Daoy (cell line): ENCODE results near the gene KDM4C. TPM values are rescaled to one million over a fixed set of nuclear protein-coding genes. Genes with fewer than 3 reads are reported as not detected.
"Not testable (repeated sequence)": the region's sequence is repeated elsewhere in the genome, so short reads cannot be mapped to it uniquely, and the experiment has no call there.

Experiments used
- DNase-seq: peaks from one replicate; pipeline ENCODE4 v3.0.0-alpha.2; 2015; ENCODE audit warnings: low read depth
- total RNA-seq: library from RNA; depleted of rRNA; stranded (reverse); fragments of >200 nt; shearing (Covaris generic); gene quantifications from 2 replicates; pipeline ENCODE4 v1.2.3, GENCODE V29; 2014

KDM4C gene
- total RNA-seq, 1 experiment from 2014 or later: 12.7 TPM

DNA sequence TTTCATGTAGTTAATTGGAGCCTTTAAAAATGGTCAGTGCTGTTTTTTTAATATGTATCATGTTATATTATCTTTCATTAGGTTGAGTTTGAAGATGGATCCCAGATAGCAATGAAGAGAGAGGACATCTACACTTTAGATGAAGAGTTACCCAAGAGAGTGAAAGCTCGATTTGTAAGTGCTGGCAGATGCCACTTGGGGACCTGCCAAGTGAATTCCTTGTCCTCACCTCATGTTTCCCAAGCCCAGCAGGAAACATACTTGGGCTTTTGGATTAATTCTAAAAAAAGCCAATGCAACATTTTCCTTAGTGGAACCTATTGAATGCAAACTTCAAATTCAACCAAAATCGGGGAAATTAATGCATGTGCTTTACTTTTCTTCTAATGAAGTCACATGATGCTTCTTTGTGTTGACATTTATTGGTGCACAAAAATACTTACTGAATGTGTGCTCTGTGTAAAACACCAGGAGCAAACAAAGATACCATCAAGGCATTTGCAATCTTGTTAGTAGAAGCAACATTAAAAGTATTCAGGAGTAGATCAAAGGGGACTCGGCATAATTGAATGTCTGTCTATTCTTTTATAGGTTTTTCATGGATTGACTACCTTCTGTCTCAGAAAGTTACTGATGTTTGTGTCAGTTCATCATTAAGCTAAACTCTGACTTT, 412.1 kb downstream of the KDM4C start:
- DNase-seq: no peak

DNA sequence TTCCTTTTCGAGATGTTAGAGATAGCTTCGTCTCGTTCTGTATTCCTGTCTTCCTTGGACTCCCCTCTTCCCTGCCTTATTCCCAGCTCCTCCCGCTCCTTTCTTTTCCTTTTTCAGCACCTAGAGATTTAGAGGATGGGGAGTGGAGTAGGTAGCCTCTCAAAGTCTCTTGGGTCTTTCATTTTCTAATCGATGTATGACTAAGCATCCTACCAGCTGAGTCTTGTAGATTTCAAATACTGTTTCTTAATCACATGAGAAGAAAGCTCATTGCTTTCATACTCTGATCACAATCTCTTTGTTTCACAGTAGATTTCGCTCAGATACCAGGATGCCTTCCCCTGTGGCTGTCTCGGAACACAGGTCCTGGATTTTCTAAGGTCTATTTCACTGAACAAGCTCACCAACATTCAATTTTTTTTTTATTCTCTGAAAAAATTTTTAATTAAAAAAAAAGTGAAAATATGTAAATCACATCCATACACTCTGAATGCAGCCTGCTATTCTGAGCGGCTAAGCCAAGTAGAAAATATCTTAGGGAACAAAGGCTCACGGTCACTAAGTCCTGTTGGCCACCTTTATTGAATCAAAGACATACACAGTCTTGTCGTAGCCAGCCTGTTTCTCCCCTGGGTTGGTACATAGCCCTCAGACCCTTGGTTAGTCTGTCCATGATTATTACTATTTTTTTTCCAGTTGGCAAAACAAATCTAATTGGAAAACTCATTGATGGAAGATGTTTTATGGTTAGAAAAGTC, 413.8 kb downstream of the KDM4C start:
- DNase-seq: no peak

DNA sequence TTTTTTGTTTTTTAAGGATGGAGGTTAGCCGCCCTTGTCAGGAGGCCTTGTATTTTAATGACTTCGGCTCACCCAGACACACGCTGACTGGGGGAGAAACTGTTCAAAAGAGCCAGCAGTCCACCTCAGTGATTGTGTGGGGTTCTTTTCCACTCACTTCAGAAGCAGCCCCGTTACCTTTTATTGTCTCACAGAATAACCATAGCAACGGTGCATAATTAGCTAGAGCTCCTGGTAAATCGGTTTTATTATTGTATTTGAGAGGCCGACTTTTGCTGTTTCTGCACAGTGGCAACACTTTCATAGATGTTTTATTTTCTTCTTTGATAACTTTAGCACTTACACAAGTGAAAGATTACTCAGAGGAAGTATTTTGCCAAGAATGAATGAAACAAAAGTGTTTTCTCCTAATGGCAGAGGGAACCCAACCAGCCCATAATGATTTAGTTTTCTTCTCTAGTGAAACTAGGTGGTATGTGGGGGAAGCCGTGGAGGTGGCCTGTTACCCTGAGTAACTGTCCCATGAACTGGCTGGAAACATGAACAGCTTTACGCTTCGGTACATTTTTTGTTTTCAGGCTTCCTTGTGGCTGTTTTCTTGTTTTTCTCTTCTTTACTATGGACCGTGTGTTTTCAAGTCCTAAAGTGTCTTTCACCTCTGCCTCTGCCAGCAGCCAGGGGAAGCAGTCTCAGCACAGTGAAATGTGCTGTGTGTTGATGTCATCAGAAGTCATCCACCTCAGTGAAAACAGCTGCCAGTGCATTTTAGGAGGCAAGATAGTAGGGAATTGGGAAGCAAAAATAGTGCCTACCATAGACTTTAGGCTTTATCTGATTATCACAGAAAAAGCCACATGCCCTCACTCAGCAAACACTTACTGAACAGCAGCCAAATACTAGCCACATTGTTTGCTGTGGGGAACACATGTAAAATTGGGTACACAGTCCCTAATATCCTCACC, 414.7 kb downstream of the KDM4C start:
- DNase-seq: no peak

DNA sequence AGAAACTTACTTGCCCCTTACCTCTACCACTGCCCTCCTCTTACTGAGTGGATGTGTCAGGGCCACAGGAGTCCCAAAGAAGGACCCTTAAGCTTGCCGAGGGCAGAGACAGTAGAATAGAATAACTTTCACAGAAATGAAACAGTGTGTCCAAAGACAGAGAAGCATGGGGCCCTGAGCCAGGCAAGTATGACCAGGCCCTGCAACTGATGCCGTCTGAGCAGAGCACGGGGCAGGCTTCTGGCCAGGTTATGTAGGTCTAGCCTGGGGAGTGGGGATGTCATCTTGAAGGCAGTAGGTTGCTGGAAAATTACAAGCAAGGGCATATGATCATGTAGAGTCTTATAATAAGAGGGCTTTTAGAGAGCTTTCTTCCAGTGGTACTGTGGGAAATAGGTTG, 415.4 kb downstream of the KDM4C start:
- no peak for DNase-seq

DNA sequence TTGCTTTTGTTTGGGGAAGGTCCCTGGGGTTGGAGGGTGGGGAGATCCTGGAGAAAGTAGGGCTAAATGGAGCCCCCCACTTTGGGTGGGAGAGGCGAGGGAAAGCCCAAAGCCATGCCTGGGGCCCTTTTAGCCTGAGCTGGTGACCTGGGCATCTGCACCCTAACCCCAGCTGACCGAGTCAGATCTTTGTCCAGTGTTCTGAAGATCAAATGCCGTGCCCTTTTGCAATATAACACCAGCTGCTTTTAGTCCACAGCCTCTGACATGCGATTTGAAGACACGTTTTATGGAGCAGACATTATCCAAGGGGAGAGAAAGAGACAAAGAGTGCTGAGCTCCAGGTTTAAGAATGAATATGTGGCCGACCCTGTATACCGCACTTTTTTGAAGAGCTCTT, 416.5 kb downstream of the KDM4C start:
- no peak for DNase-seq

DNA sequence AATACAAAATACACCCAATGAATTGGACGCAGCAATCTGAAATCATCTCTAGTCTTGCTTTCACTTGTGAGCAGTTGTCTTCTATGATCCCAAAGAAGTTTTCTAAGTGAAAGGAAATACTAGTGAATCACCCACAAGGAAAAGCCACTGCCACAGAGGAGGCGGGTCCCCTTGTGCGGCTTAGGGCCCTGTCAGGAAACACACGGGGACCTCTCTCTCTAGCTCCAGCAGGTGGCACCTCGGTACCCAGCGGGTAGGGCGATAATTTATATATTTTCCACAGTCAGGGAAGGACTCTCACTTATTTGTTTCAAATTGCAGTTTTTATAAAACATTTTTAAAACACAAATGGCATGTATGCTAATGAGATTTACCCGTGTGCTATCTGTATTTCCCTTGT, 417.1 kb downstream of the KDM4C start:
- peak; percentile 27 for DNase-seq

DNA sequence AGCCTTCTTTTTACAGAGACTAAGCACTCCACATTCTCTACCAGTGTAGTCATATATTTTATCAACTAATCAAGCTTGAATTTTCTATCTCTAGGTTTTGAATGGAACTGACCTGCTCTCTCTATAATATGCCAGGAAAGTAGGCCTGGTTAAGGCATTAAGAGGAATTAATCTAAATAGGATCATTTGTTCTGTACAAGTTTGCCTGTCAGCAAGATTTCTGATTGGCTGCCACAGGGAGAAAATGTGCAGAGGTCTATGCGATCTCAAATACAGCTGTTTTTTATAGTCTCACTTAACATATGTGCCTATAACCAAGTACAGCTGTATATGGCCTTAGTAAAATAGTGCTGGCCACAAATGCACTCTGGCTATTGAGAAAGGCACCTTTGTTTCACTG, 418.8 kb downstream of the KDM4C start:
- no peak for DNase-seq

DNA sequence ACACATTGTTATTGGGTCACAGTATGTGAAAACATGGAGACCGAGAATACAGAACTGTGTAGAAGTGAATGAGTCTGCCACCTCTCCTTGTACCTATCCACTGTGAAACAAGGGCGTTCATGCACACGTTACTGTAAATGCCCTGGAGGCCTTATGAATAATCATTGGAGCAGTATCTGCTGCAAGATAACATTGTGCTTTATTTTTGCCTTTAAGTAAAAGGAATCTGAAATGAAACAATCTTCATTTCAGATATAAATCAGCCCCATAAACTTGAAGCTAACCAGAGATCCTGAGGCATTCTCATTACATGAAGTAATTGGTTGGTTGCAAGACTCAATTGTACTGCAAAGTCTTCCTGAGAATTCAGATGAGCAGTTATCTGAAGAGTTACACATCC, 419.6 kb downstream of the KDM4C start:
- DNase-seq: no peak

DNA sequence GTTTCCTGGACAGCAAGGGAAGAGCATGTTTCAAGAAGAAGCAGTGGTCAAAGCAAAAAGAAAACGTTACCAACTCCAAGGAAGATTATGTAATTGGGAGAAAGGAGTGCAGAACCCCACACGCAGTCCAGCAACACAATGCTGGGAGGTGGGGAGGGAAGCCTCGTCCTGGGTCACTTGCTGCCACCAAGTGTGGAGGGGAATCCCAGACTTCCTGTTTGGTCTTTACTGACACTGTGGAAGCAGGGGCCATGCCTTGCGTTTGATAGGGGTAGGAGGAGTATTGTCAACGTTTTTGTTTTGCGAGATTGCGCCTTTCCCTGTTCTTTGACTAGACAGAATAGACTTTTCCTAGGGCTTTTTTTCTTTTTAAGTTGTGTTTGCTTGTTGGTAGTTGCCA, 421.0 kb downstream of the KDM4C start:
- DNase-seq: peak; percentile 12

DNA sequence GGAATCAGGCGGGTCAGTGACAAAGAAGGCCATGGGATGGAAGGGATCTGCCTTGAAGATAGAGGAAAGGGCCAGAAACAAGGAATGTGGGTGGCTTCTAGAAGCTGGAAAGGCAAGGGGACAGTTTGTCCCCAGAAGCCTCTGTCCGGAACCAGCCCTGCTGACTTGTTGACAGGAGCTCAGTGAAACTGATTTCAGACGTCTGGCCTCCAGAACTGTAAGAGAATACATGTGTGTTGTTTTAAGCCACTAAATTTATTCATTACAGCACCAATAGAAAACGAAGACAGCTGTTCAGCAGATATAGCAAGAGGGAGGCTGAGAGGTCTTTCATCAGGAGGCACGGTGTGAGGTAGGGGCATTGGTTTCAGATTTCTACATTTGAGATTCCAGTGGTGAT, 422.5 kb downstream of the KDM4C start:
- DNase-seq: no peak

DNA sequence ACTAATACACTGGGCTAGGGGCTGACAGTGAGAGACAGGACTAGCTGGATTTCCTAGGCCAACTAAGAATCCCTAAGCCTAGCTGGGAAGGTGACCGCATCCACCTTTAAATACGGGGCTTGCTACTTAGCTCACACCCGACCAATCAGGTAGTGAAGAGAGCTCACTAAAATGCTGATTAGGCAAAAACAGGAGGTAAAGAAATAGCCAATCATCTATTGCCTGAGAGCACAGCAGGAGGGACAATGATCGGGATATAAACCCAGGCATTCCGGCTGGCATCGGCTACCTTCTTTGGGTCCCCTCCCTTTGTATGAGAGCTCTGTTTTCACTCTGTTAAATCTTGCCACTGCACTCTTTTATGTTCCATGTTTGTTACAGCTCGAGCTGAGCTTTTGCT, 425.4 kb downstream of the KDM4C start:
- not testable (repeated sequence) for DNase-seq

DNA sequence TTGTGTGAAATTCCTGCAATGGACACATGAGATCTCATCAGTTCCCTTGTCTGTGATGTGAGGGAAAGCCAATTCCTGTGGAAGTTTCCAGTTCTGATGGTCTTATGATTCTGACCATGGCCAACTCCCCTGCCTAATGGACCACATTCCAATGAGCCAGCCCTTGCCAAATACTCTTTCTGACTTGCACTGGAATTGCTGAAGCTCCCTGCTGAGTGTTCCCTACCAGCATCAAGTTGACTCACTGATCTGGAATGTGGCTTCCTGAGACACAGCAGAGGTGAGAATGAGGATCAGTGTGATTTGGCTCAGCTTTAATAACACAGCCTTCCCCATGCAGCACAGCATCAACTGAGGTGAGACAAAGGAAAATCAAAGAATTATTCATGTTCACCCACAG, 427.8 kb downstream of the KDM4C start:
- peak; percentile 81 for DNase-seq

DNA sequence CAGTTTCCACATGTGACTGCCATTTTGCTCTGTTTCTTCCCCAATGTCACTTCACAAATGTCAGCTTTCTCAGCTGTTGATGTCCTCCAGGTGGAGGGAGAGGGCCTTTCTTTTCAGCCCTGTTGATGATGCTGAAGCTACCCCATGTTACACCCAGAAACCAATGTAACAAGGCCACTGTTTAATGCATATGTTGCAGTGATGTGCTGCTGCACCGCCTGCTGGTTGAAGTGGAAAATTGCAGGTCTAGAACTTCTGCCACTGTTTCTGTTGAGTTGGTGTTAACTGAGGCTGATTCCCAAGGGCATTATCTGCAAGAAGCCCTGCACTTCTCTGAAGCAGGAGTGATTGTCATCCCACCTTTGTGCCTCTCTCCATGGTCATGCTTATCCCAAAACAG, 428.4 kb downstream of the KDM4C start:
- peak; percentile 11 for DNase-seq

DNA sequence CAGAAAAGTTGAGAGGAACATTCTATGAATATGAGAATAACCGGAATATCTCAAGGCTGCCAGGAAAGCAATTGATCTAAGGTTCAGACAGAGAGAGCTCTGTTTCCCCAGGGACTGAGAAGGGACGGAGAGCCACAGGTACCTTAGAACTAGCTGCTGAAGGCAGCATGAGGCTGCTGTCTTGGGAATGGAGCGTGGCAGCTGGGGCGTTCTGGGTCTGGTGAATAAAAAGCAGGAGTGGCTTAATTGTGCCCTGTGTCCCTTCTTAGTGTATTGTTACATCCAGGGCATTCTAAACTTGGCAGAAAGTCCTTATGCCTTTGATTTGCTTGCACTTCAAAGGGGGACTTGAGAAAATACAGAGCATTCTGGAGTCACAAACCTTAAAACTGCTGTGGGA, 434.5 kb downstream of the KDM4C start:
- DNase-seq: no peak

DNA sequence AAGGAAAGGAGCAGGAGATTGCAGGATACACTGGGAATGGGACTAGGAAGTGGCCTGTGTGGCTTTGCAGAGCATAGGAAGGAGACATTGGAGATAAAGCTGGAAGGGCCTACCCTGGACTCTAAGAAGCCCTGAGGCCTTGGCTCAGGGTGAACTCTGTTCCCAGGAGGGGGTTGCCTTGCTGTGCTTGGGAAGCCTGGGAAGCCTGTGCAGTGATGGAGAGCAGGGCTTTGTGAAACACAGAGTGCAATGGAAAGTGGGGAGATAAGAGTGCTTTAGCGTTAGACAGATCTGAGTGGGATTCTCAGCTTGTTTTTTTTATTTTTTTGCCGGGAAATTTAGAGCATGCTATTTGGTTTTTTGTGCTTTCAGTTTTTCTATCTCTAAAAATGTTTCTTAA, 437.8 kb downstream of the KDM4C start:
- no peak for DNase-seq

DNA sequence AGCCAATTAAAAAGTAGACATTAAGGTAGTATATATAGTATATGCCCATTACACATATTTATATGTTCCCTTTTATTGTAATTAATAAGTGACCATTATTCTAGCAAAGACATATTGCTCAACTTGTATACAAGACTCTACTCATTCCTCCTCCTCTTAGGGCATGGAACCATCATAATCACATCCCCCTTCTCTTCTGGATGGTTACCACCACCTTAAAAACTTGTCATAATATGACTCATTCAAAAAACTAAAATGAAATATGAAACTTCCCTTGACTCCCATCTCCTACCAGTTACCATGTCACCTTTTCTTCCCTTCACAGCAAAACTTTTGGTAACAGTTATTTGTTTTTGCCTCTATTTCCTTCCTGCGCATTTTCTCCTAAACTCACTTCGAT, 438.7 kb downstream of the KDM4C start:
- no peak for DNase-seq

DNA sequence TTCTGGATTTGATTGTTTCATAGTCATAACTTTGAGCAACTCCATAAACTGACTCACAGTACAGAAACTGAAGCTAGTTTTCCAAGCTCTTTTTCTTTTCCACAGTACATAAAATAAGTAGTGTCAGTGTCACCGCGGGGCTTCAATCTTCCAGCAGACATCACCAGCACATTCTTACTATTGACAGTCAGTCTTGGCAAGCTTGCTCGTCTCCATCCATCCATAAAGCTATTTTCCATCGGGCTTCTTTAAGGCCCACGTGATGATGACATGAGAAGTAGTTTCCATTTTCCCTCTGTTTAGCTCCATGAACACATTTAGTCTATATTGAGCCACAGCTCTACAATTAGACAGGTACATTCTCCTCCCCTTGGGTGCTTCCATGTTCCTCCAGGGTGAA, 443.4 kb downstream of the KDM4C start:
- no peak for DNase-seq

DNA sequence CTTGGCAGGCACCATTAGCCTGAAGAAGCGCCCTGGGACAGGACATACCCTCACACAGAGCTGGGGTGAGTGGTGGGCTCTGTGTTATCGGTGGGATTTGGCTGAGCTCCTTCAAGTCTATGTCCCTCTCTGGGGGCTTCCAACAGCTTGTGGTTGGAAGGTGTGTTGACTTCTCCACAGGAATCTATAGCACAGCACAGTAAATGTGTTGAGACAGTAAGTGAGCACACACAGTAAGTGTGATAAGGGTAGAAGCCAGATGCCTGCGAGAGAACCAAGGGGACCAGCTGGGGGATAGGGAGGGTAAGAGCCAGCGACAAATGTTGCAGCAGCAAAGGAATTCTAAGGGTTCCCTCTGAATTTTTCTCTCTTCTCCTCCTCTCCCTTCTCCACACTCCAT, 448.0 kb downstream of the KDM4C start:
- no peak for DNase-seq

DNA sequence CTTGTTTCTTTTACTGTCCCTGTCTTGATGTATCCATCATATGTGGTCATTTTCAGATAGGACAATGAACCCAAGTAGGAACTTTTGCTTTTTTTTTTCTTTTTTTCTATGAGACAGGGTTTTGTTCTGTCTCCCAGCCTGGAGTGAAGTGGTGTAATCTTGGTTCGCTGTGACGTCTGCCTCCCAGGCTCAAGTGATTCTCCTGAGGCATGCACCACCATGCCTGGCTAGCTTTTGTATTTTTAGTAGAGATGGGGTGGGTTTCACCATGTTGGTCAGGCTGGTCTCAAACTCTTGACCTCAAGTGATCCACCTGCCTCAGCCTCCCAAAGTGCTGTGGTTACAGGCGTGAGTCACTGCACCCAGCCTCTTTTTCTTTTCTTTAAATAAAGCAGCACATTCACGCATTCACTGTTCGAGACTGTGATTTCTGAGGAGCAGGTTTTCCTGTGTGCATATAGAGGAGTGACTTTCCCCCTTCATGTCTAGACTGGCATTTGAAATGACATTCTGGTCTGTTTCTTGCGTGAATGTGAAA, 448.5 kb downstream of the KDM4C start:
- DNase-seq: no peak

DNA sequence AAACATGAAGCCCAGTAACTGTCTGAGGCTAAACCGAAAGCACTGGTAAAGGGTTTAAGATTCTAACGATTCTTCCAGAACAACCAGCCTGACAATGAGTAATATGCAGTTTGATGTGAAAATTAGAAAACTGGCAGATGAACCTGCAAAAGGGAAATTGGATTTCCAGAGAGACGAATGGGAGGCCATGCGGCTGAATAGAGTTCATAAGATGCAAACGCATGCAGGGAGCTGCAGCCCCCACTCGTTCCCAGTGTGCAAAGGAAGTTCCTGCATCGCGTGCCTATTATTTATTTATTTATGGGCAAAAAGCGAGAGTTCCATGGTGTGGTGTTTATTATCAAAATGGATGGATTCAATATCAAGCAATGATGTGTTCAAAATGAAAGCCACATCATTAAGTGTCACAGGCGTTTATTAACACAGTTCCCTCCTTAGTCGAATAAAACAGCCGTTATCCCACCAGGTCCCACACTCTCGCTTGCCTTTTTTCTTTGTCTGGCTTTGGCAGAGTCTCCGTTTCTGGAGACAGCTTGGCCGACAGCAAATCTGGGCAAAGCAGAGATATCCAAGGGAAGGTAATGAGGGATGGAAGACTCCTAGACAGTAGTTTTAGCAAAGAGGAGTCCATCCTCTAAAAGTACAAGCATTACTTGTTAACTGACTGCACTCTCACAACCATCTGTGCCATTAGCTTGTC, 451.4 kb downstream of the KDM4C start:
- DNase-seq: no peak

DNA sequence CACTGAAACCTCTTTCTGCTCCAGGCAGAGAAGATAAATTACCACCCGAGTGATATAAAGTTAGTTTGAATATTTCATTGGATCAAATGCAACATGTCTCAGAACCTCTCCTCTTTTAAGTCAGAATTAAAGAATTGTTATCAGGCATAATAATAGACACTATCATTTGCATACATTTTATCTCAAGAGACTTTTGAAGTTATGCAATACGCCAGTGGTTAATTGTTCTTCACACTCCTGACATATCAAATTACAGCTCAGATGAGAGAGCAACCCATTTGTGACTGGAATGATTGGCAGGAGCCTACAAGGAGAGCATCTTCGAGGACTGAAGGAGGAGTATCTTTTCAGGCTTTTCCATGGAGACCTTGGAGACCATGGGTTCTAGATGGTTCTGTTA, 452.2 kb downstream of the KDM4C start:
- DNase-seq: no peak
